Measurements from ENCODE around the gene JARID2. TPM values are rescaled to one million over a fixed set of nuclear protein-coding genes. Genes with fewer than 3 reads are reported as not detected.

JARID2 gene
- total RNA-seq: 12.2 and 12.5 TPM in 2 replicates
- long read RNA-seq, partial matches to known transcripts: 8 of 11 reads
- long read RNA-seq, other reads (novel, unspliced or antisense): 3 of 11 reads

- peak; percentile 99 for DNase-seq (ENCODE audit: extremely low spot score, unreplicated experiment)
- Mint-ChIP-seq H3K27ac (ENCODE audit: unreplicated experiment) (peak within 1 kb of the TSS; percentile 97), H3K4me3 (ENCODE audit: unreplicated experiment) (peak within 1 kb of the TSS; percentile 98), H3K9me3 (ENCODE audit: unreplicated experiment) (no peaks in the 10 kb centered on the region), H3K4me1 (ENCODE audit: unreplicated experiment) (peaks cover 24% of the 10 kb centered on the region), H3K27me3 (ENCODE audit: unreplicated experiment) (no peaks in the 10 kb centered on the region), H3K36me3 (ENCODE audit: unreplicated experiment) (no peaks in the 10 kb centered on the region)
- TF ChIP-seq CTCF (IDR thresholded peaks at IDR 0.05): no peak
Measured at GRCh38 chr6:15245361-15246216, at the start of gene JARID2. JARID2 (plus strand) TSS chr6:15246069; CDS start chr6:15246540, 471 bp downstream.

GRCh38 chr6:15200087-15200486 is 45.8 kb upstream of the JARID2 start:
- H3K27ac Mint-ChIP-seq (ENCODE audit: unreplicated experiment): no peak overlapping the region
- TF ChIP-seq CTCF (IDR thresholded peaks at IDR 0.05): no peak
- no peak overlapping the region for H3K4me3 Mint-ChIP-seq (ENCODE audit: unreplicated experiment)
- no peaks in the 10 kb centered on the region for H3K36me3 Mint-ChIP-seq (ENCODE audit: unreplicated experiment)
- no peaks in the 10 kb centered on the region for H3K4me1 Mint-ChIP-seq (ENCODE audit: unreplicated experiment)
- H3K9me3 Mint-ChIP-seq (ENCODE audit: unreplicated experiment): no peaks in the 10 kb centered on the region
- DNase-seq (ENCODE audit: extremely low spot score, unreplicated experiment): no peak
- H3K27me3 Mint-ChIP-seq (ENCODE audit: unreplicated experiment): peaks cover 6% of the 10 kb centered on the region

- no peaks in the 10 kb centered on the region for H3K27me3 Mint-ChIP-seq (ENCODE audit: unreplicated experiment)
Measured at GRCh38 chr6:15205321-15205720, 40.5 kb upstream of the JARID2 start.

GRCh38 chr6:15206887-15207286 is 39.0 kb upstream of the JARID2 start:
- no peaks in the 10 kb centered on the region for H3K9me3 Mint-ChIP-seq (ENCODE audit: unreplicated experiment)
- no peaks in the 10 kb centered on the region for H3K36me3 Mint-ChIP-seq (ENCODE audit: unreplicated experiment)
- no peak for TF ChIP-seq CTCF (IDR thresholded peaks at IDR 0.05)
- no peaks in the 10 kb centered on the region for H3K4me1 Mint-ChIP-seq (ENCODE audit: unreplicated experiment)
- no peak overlapping the region for H3K4me3 Mint-ChIP-seq (ENCODE audit: unreplicated experiment)
- no peaks in the 10 kb centered on the region for H3K27me3 Mint-ChIP-seq (ENCODE audit: unreplicated experiment)
- H3K27ac Mint-ChIP-seq (ENCODE audit: unreplicated experiment): no peak overlapping the region
- no peak for DNase-seq (ENCODE audit: extremely low spot score, unreplicated experiment)

More at GRCh38 chr6:15205321-15205720, 40.5 kb upstream of the JARID2 start:
- Mint-ChIP-seq H3K36me3 (ENCODE audit: unreplicated experiment) (no peaks in the 10 kb centered on the region), H3K9me3 (ENCODE audit: unreplicated experiment) (no peaks in the 10 kb centered on the region), H3K27ac (ENCODE audit: unreplicated experiment) (no peak overlapping the region), H3K4me1 (ENCODE audit: unreplicated experiment) (no peaks in the 10 kb centered on the region), H3K4me3 (ENCODE audit: unreplicated experiment) (no peak overlapping the region)
- TF ChIP-seq CTCF (IDR thresholded peaks at IDR 0.05): no peak
- DNase-seq (ENCODE audit: extremely low spot score, unreplicated experiment): no peak

- H3K27ac Mint-ChIP-seq (ENCODE audit: unreplicated experiment): no peak overlapping the region
- DNase-seq (ENCODE audit: extremely low spot score, unreplicated experiment): no peak
- TF ChIP-seq CTCF (IDR thresholded peaks at IDR 0.05): no peak
Measured at GRCh38 chr6:15207923-15208322, 37.9 kb upstream of the JARID2 start.

More at GRCh38 chr6:15207923-15208322, 37.9 kb upstream of the JARID2 start:
- Mint-ChIP-seq H3K9me3 (ENCODE audit: unreplicated experiment) (no peaks in the 10 kb centered on the region), H3K36me3 (ENCODE audit: unreplicated experiment) (no peaks in the 10 kb centered on the region), H3K27me3 (ENCODE audit: unreplicated experiment) (no peaks in the 10 kb centered on the region), H3K4me3 (ENCODE audit: unreplicated experiment) (no peak overlapping the region), H3K4me1 (ENCODE audit: unreplicated experiment) (no peaks in the 10 kb centered on the region)

All from osteocyte (in vitro differentiated cells).